ENCODE measurements around the gene PPP1R37. TPM values are rescaled to one million over a fixed set of nuclear protein-coding genes. Genes with fewer than 3 reads are reported as not detected.
"Not testable (repeated sequence)": the region's sequence is repeated elsewhere in the genome, so short reads cannot be mapped to it uniquely, and the experiment has no call there.

The PPP1R37 gene
- total and polyA plus RNA-seq, 2 of the 13 experiments (the other 11 are each of a cell fraction or from before 2014, with no cell fraction given): 9.0 to 14.3 TPM

- intact Hi-C loops (cut with micrococcal nuclease; ENCODE audit: unreplicated experiment); H3K4me2 ChIP-seq (ENCODE audit: low read depth, low read length); H3K9ac ChIP-seq (ENCODE audit: insufficient read depth, low read depth, low read length); in situ Hi-C loops (cut with HindIII; ENCODE audit: extremely low pct_ligation_motif_present, low pct_unique_long_range_greater_than_20kb); ATAC-seq; H3K27ac ChIP-seq (ENCODE audit: extremely low read length, insufficient read depth, low read length); CTCF ChIA-PET (ENCODE audit: low intra/inter-chr PET ratio, low total read pairs); DNase-seq (ENCODE audit: low spot score); FAIRE-seq; BruUV-seq (replicated peaks); POLR2A ChIA-PET; H3K27me3 ChIP-seq (ENCODE audit: control insufficient read depth in 1 of 2, insufficient read depth in 2 of 2, low read length in 2 of 2); H3K9me3 ChIP-seq (ENCODE audit: low read length); H3K4me3 ChIP-seq (replicated peaks in 1 of 3; ENCODE audit: insufficient read depth in 1 of 3, low read depth in 2 of 3, low read length in 3 of 3); H2AFZ ChIP-seq (ENCODE audit: low read length): not testable (repeated sequence)
- H3K36me3 ChIP-seq (replicated peaks in 1 of 2; ENCODE audit: control insufficient read depth in 1 of 2, insufficient read depth in 2 of 2, low read length in 2 of 2): peaks cover 0 to 11% of the 10 kb centered on the region in 2 experiments; a peak in 2 of 5 replicates
- H4K20me1 ChIP-seq (ENCODE audit: insufficient read depth, low read length): peaks cover 11% of the 10 kb centered on the region
- 91% methylated on average over 11 of the region's 11 CpGs for WGBS (ENCODE audit: low lambda C conversion rate)
- TF ChIP-seq ZNF770 (CRISPR knock-in tag; IDR thresholded peaks at IDR 0.05) (peak; percentile 86), ZBTB33 (CRISPR knock-in tag; IDR thresholded peaks at IDR 0.05) (peak; percentile 61)
- H3K4me1 ChIP-seq (ENCODE audit: insufficient read depth, low read length): peaks cover 45% of the 10 kb centered on the region
- H3K79me2 ChIP-seq (ENCODE audit: insufficient read depth, low read length): peaks cover 91% of the 10 kb centered on the region
Observed at GRCh38 chr19:45106363-45106762, 13.4 kb downstream of the PPP1R37 start.

GRCh38 chr19:45107621-45108150 lies 14.7 kb downstream of the PPP1R37 start:
- no peak overlapping the region for H3K4me2 ChIP-seq (ENCODE audit: low read depth, low read length)
- H2AFZ ChIP-seq (ENCODE audit: low read length): no peak overlapping the region
- ChIA-PET CTCF (ENCODE audit: low intra/inter-chr PET ratio, low total read pairs) (no interaction called here), POLR2A (no interaction called here)
- FAIRE-seq (no peak), ATAC-seq (no peak), DNase-seq (ENCODE audit: low spot score) (no peak)
- peaks cover 42% of the 10 kb centered on the region for H3K4me1 ChIP-seq (ENCODE audit: insufficient read depth, low read length)
- no peak overlapping the region for H3K4me3 ChIP-seq (replicated peaks in 1 of 3; ENCODE audit: insufficient read depth in 1 of 3, low read depth in 2 of 3, low read length in 3 of 3)
- in situ Hi-C loops (cut with HindIII; ENCODE audit: extremely low pct_ligation_motif_present, low pct_unique_long_range_greater_than_20kb): no loop called here
- H3K27me3 ChIP-seq (ENCODE audit: control insufficient read depth in 1 of 2, insufficient read depth in 2 of 2, low read length in 2 of 2): no peaks in the 10 kb centered on the region
- no peaks in the 10 kb centered on the region for H3K9me3 ChIP-seq (ENCODE audit: low read length)
- WGBS (ENCODE audit: low lambda C conversion rate): 97% methylated on average over 12 of the region's 12 CpGs
- peaks cover 7% of the 10 kb centered on the region for H4K20me1 ChIP-seq (ENCODE audit: insufficient read depth, low read length)
- H3K79me2 ChIP-seq (ENCODE audit: insufficient read depth, low read length): peaks cover 90% of the 10 kb centered on the region
- peaks cover 0 to 11% of the 10 kb centered on the region in 2 experiments; a peak in 2 of 5 replicates for H3K36me3 ChIP-seq (replicated peaks in 1 of 2; ENCODE audit: control insufficient read depth in 1 of 2, insufficient read depth in 2 of 2, low read length in 2 of 2)
- intact Hi-C loops (cut with micrococcal nuclease; ENCODE audit: unreplicated experiment): no loop called here
- BruUV-seq (replicated peaks): no TSS peak
- no peak overlapping the region for H3K27ac ChIP-seq (ENCODE audit: extremely low read length, insufficient read depth, low read length)
- no peak overlapping the region for H3K9ac ChIP-seq (ENCODE audit: insufficient read depth, low read depth, low read length)
- TF ChIP-seq ZNF496 (CRISPR knock-in tag; IDR thresholded peaks at IDR 0.05; ENCODE audit: insufficient replicate concordance) (no peak), PRDM10 (CRISPR knock-in tag; IDR thresholded peaks at IDR 0.05; ENCODE audit: low read depth) (no peak), ZNF605 (CRISPR knock-in tag; IDR thresholded peaks at IDR 0.05) (no peak), TERF1 (CRISPR knock-in tag; IDR thresholded peaks at IDR 0.05) (no peak), TCF12 (IDR thresholded peaks at IDR 0.05) (no peak), TCF12 (CRISPR knock-in tag; IDR thresholded peaks at IDR 0.05) (no peak)

All from HepG2 (cell line).